WI38 (cell line): ENCODE results near the gene STON2.

Experiments
- H3K4me3 ChIP-seq: 2 replicates; pipeline ENCODE4 v1.5.1; 2011; ENCODE audit warnings: low read depth, mild to moderate bottlenecking, control low read depth, low read length
- TF ChIP-seq, protein P1 (sequence below): IDR thresholded peaks from 2 replicates; pipeline ENCODE4 v1.5.1; 2012; ENCODE audit warnings: low read depth, mild to moderate bottlenecking, control low read depth, low read length

Gene STON2

DNA sequence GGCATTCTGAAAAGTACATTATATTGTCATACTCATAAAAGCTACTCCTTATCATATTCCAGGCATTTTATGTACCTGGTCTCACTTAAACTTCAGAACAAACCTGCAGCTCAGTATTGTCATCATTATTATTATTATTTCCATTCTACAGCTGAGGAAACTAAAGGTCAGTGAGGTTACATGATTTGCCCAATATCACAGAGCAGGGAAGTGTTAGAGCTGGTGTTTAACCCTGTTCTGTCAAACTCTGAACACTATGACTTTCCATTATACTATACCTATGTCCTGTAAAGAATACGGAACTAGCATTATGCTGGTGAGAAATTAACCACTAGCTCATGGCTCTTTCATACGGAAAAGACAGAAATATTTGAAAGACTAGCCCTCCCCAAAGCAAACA, 56.4 kb downstream of the STON2 start:
- TF ChIP-seq, protein P1, sequence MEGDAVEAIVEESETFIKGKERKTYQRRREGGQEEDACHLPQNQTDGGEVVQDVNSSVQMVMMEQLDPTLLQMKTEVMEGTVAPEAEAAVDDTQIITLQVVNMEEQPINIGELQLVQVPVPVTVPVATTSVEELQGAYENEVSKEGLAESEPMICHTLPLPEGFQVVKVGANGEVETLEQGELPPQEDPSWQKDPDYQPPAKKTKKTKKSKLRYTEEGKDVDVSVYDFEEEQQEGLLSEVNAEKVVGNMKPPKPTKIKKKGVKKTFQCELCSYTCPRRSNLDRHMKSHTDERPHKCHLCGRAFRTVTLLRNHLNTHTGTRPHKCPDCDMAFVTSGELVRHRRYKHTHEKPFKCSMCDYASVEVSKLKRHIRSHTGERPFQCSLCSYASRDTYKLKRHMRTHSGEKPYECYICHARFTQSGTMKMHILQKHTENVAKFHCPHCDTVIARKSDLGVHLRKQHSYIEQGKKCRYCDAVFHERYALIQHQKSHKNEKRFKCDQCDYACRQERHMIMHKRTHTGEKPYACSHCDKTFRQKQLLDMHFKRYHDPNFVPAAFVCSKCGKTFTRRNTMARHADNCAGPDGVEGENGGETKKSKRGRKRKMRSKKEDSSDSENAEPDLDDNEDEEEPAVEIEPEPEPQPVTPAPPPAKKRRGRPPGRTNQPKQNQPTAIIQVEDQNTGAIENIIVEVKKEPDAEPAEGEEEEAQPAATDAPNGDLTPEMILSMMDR = no peak
- H3K4me3 ChIP-seq = no peak overlapping the region

DNA sequence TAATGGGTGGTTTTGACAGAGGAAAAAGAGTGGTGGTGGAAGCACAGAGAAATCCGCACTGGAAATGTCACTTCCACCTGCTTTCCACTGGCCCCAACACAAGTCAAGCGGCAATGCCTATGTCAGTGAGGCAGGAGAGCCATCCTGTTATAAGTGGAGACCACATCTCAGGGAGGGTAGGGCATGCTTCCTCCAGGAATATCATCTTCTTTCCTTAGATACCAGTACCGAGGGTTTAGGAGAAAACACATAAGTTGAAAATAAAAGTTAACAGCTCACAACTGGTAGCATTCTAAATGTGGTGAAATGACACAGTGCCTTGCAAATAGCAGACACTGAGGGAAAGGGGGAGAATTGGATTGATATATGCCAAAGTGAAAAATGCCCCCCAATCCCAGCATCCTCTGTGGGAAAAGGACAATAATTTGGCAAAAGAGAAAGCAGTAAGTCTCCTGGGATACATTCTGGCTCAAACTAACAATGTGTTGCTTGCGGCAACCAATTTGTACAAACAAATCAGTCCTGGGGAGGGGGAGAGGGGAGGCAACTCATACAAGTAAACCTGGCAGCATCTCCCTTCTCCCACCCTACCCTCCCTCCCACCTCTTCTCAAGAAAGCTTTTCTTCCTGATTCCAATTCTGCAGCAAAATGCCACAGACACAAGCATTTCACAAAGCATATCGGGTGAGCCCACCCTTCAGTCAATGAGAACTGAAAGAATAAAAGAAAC, 57.1 kb downstream of the STON2 start:
- TF ChIP-seq, protein P1 = no peak

DNA sequence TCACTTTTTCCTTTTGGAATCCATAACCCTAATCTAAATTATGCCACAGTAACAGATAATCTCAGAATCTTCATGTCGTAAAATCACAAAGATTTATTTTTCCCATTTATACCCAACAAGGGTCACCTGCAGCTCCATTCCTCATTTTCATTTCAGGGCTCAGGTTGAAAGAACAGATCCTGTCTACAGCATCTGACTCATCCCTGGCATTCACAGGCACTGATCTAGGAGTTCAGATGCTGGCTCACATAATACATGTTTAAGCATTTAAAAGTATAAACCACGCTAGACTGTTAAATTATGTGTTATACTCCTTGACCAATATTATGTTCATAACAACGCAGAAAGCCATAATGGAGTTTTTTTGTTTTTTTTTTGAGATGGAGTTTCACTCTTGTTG, 58.3 kb downstream of the STON2 start:
- TF ChIP-seq, protein P1 = no peak
- no peak overlapping the region for H3K4me3 ChIP-seq

More for the DNA sequence above, 57.1 kb downstream of the STON2 start:
- H3K4me3 ChIP-seq = no peak overlapping the region

DNA sequence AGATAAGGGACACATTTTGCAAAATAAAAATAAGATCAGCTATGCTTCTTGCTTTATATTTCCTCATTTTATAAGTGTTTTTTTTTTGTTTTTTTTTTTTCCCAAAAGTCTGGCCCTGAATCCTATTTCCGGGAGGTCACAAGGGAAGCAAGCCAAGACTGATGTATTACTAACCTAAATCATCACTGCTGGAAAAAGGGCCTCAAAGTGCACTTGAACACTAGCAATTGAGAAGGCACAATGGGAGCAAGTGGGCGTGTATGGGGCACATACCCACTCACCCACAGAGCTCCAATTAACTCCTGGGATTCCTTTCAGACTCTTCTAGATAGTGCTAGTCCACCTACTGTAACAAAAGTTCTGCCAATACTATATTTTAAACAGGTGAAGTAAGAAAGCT, 58.8 kb downstream of the STON2 start:
- TF ChIP-seq, protein P1 = no peak
- no peak overlapping the region for H3K4me3 ChIP-seq

DNA sequence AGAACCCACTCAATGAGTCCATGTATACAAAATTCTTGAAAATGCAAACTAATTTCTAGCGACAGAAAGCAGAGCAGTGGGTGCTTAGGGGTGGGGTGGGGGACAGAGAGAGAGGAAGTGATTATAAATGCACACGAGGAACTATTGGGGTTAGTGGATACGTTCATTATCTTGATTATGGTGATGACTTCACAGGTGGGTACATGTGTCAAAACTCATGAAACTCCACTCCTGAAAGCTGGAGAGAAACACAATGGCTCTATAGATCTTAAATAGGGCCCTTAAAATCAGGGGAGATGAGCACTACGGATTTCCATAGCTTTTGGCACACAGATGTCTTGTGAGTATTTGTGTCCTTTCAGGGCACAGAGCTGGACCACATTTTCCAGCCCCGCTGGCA, 59.9 kb downstream of the STON2 start:
- no peak overlapping the region for H3K4me3 ChIP-seq
- TF ChIP-seq, protein P1 = no peak

DNA sequence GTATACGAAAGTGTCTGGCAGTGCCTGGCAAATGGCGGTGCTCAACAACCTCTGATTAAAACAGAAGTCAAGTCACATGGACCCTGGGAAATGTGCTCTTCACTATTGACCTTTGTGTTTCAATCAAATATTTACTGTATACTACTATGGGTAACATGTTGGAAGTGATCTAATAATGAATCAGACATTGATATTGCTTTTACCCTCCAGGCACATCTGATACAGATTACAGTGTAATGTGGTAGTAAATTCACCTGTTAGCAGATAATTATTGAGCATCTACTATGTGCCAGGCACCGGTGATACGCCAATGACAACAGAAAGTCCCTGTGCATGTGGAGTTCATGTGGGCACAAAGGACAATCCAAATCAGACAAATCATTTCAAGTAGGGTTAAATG, 63.1 kb downstream of the STON2 start:
- TF ChIP-seq, protein P1 = no peak
- H3K4me3 ChIP-seq = no peak overlapping the region

DNA sequence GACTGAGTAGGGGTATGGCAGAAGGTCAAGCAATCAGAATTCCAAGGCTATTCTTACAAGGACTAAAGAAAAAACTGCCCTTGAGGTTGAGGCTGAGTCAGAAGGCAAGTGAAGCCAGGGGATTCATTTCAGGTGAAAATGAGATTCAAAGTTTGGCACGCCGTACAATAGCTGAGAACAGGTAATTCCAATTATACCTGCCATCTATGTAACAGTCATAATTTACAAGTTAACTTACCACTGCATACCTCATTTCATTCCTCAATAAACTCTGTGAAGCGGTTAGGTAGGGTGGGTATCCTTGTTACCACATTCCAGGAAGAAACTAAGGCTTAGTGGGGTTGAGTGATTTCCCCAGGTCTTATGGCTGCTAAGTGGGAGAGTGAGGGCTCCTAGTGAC, 64.1 kb downstream of the STON2 start:
- TF ChIP-seq, protein P1 = no peak
- no peak overlapping the region for H3K4me3 ChIP-seq
